PC-9 (cell line): ENCODE measurements around the gene SLC6A9. TPM values are rescaled to one million over a fixed set of nuclear protein-coding genes. Genes with fewer than 3 reads are reported as not detected.

ENCODE experiments used
- BruUV-seq: library from RNA; stranded (reverse); fragments of 400-500 nt; replicated peaks from 2 replicates; lab custom pipeline; 2021; lab: Mats Ljungman, UMichigan
- CTCF ChIA-PET: fragments of 300-600 bp; sonication (Branson Sonifier 250); formaldehyde crosslinking; loops from one replicate; lab custom pipeline; 2022; ENCODE audit warnings: antibody characterized with exemption; lab: Charles Lee
- POLR2A ChIA-PET: fragments of 300-600 bp; sonication (Branson Sonifier 250); formaldehyde crosslinking; loops from one replicate; lab custom pipeline; 2022; ENCODE audit warnings: antibody characterized with exemption; ENCODE audit not compliant: unreplicated experiment; lab: Charles Lee
- DNase-seq, 2 experiments: peaks; one replicate each; pipeline versions ENCODE4 v3.0.0 to v3.0.0-alpha.2; 2015 to 2022; ENCODE audit warnings: mixed read lengths in 1 of 2
- H2AFZ ChIP-seq: fragments of 200-600 bp; sonication (generic); 2 replicates; pipeline ENCODE4 v1.8.1; 2017; ENCODE audit warnings: antibody characterized with exemption
- H3F3A ChIP-seq: fragments of 200-600 bp; sonication (generic); 2 replicates; pipeline ENCODE4 v1.8.1; 2017; ENCODE audit warnings: antibody characterized with exemption, mild to moderate bottlenecking, low read depth; ENCODE audit not compliant: insufficient read depth
- H3K27ac ChIP-seq: fragments of 200-600 bp; sonication (generic); 2 replicates; pipeline ENCODE4 v1.6.1; 2016; ENCODE audit warnings: mixed run types
- H3K27me3 ChIP-seq: fragments of 200-600 bp; sonication (generic); 2 replicates; pipeline ENCODE4 v1.6.1; 2016; ENCODE audit warnings: low read depth, mixed run types; ENCODE audit not compliant: insufficient read depth
- H3K36me3 ChIP-seq: fragments of 200-600 bp; sonication (generic); 2 replicates; pipeline ENCODE4 v1.6.1; 2016; ENCODE audit warnings: low read depth, mixed run types
- H3K4me1 ChIP-seq: fragments of 200-600 bp; sonication (generic); replicated peaks from 2 replicates; pipeline ENCODE4 v1.6.1; 2016; ENCODE audit warnings: mixed run types; ENCODE audit not compliant: insufficient read depth
- H3K4me2 ChIP-seq: fragments of 200-600 bp; sonication (generic); 2 replicates; pipeline ENCODE4 v1.6.1; 2017; ENCODE audit warnings: mixed run types
- H3K4me3 ChIP-seq: fragments of 200-600 bp; sonication (generic); 2 replicates; pipeline ENCODE4 v1.6.1; 2016; ENCODE audit warnings: mixed run types
- H3K79me2 ChIP-seq: fragments of 200-600 bp; sonication (generic); 2 replicates; pipeline ENCODE4 v1.6.1; 2017; ENCODE audit warnings: low read depth, mixed run types
- H3K9me2 ChIP-seq: fragments of 200-600 bp; sonication (generic); 2 replicates; pipeline ENCODE4 v1.8.1; 2017; ENCODE audit warnings: mild to moderate bottlenecking; ENCODE audit not compliant: insufficient read depth
- H3K9me3 ChIP-seq: fragments of 200-600 bp; sonication (generic); 2 replicates; pipeline ENCODE4 v1.8.1; 2016; ENCODE audit warnings: low read depth; ENCODE audit not compliant: insufficient read depth
- H4K20me1 ChIP-seq: fragments of 200-600 bp; sonication (generic); 2 replicates; pipeline ENCODE4 v1.8.1; 2017; ENCODE audit not compliant: insufficient read depth
- CTCF ChIP-seq: fragments of 200-600 bp; sonication (generic); conservative IDR thresholded peaks from 2 replicates; pipeline ENCODE4 v1.6.1; 2017; ENCODE audit warnings: mixed run types, antibody characterized with exemption, mild to moderate bottlenecking, moderate library complexity
- EZH2 ChIP-seq: fragments of 200-600 bp; sonication (generic); IDR thresholded peaks from 2 replicates; pipeline ENCODE4 v1.8.0; 2017; ENCODE audit warnings: antibody characterized with exemption, low read depth
- intact Hi-C: fragments of 100-400 bp; cut with micrococcal nuclease; formaldehyde crosslinking; loops from one replicate; pipeline ENCODE4 v1.10.0; 2022; ENCODE audit not compliant: unreplicated experiment
- total RNA-seq: library from RNA; stranded (reverse); gene quantifications from 2 replicates; pipeline ENCODE4 v1.2.3, GENCODE V29; 2021

SLC6A9 gene
- total RNA-seq, 1 experiment from 2014 or later, result 70.1 TPM

DNA sequence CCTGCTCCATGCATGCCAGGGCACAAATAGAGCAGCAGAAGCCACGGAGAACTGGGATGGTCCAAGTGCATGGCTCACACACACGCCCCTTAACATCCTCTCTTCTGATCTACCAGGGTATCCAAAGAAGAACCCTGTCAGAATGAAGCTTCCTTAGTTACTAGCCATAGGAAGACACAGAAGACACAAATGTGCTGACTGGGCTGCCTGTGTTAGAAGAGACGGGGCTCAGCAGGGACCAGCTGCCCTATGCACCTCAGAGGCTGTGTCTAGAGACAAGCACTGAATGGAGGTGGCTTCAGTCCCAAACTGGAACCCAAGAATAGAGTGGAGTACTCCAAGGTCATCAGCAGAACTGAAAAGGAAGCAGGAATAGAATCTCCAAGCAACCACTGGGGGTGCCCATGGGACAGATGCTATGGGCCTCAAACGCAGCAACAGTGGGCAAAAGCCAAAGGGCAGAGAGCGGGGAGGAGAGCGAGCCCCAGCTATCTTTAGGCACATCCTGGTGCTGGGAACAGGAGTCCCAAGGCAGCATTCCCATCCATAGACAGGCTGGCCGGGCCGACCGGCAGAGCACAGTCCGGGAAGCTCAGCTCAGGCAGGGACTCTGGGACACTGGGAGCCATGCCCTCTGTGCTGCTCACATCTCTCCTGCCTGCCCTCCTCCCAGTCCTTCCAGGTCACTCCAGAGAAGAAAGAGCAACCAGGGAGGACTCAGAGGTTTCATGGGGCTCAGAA, 9.5 kb downstream of the SLC6A9 start:
- no TSS peak for BruUV-seq
- H3K27ac ChIP-seq, result no peak overlapping the region
- CTCF ChIA-PET, result interaction anchor here (0.6 kb wide), 1 partner anchor 23 kb away, joined by 4 read pairs; no protein-coding TSS in a partner anchor
- peaks cover 34% of the 10 kb centered on the region for H3F3A ChIP-seq
- H3K79me2 ChIP-seq, result peaks cover 18% of the 10 kb centered on the region
- H3K9me2 ChIP-seq, result no peaks in the 10 kb centered on the region
- peaks cover 33% of the 10 kb centered on the region for H3K4me1 ChIP-seq
- H4K20me1 ChIP-seq, result peaks cover 28% of the 10 kb centered on the region
- no peak for DNase-seq
- POLR2A ChIA-PET, result no interaction called here
- no peak overlapping the region for H3K4me2 ChIP-seq
- H3K27me3 ChIP-seq, result no peaks in the 10 kb centered on the region
- TF ChIP-seq EZH2, result no peak
- no peak for TF ChIP-seq CTCF
- no peaks in the 10 kb centered on the region for H3K9me3 ChIP-seq
- intact Hi-C loops, result no loop called here
- H3K36me3 ChIP-seq, result peaks cover 51% of the 10 kb centered on the region
- H2AFZ ChIP-seq, result no peak overlapping the region
- H3K4me3 ChIP-seq, result no peak overlapping the region

GRCh38 chr1:44021156-44021555, 10.1 kb downstream of the SLC6A9 start:
- H2AFZ ChIP-seq, result no peak overlapping the region
- H3F3A ChIP-seq, result peaks cover 28% of the 10 kb centered on the region
- no peaks in the 10 kb centered on the region for H3K9me3 ChIP-seq
- no peak overlapping the region for H3K4me2 ChIP-seq
- peaks cover 48% of the 10 kb centered on the region for H3K36me3 ChIP-seq
- peaks cover 28% of the 10 kb centered on the region for H4K20me1 ChIP-seq
- H3K4me3 ChIP-seq, result no peak overlapping the region
- H3K79me2 ChIP-seq, result peaks cover 12% of the 10 kb centered on the region
- no peak overlapping the region for H3K27ac ChIP-seq
- no peaks in the 10 kb centered on the region for H3K9me2 ChIP-seq
- CTCF ChIA-PET, result interaction anchor here (0.6 kb wide), 1 partner anchor 22 kb away, joined by 4 read pairs; no protein-coding TSS in a partner anchor
- peaks cover 27% of the 10 kb centered on the region for H3K4me1 ChIP-seq
- POLR2A ChIA-PET, result no interaction called here
- TF ChIP-seq EZH2 (no peak), CTCF (no peak)
- no TSS peak for BruUV-seq
- intact Hi-C loops, result no loop called here
- H3K27me3 ChIP-seq, result no peaks in the 10 kb centered on the region
- DNase-seq, result no peak

DNA sequence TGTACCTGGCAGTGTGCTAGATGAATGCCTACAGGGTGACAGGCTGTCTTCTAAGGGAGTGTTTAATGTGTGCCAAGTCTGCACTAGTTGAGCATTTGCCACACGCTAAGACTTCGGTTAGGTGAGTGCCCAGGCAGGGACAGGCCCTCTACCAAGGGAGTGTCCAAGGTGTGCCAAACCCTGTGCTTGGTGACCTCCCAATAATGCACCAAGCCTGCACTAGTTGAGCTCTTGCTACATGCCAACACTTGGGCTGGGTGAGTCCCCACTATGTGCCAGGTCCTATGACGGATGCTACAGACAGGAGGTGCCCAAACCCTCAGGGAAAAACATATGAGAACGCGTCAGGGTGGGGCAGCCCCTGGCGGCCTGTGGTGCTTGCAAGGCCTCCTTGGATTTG, 10.8 kb downstream of the SLC6A9 start:
- no peaks in the 10 kb centered on the region for H3K9me2 ChIP-seq
- no peak for DNase-seq
- no peak overlapping the region for H3K4me2 ChIP-seq
- CTCF ChIA-PET, result no interaction called here
- POLR2A ChIA-PET, result no interaction called here
- TF ChIP-seq EZH2, result no peak
- no peak for TF ChIP-seq CTCF
- H2AFZ ChIP-seq, result no peak overlapping the region
- intact Hi-C loops, result no loop called here
- H3K4me1 ChIP-seq, result peaks cover 20% of the 10 kb centered on the region
- no TSS peak for BruUV-seq
- peaks cover 21% of the 10 kb centered on the region for H3F3A ChIP-seq
- H3K36me3 ChIP-seq, result peaks cover 48% of the 10 kb centered on the region
- no peak overlapping the region for H3K4me3 ChIP-seq
- H4K20me1 ChIP-seq, result peaks cover 29% of the 10 kb centered on the region
- H3K27me3 ChIP-seq, result no peaks in the 10 kb centered on the region
- no peaks in the 10 kb centered on the region for H3K9me3 ChIP-seq
- H3K27ac ChIP-seq, result no peak overlapping the region
- H3K79me2 ChIP-seq, result peaks cover 9% of the 10 kb centered on the region
